HG02981 (cell line): ENCODE data around the gene FAM177B.
A peak's percentile ranks its signal among the peaks of the same experiment; 100 is the strongest.

ENCODE experiments used
- ATAC-seq: cut with Tn5 transposase; IDR thresholded peaks from one replicate; pipeline ENCODE4 v1.9.1; 2021; ENCODE audit warnings: mild to moderate bottlenecking, moderate library complexity; ENCODE audit not compliant: unreplicated experiment

FAM177B gene

GRCh38 chr1:222736972-222737371 is at the start of gene FAM177B:
Gene FAM177B, plus strand, starts transcription at chr1:222737202. Its CDS starts 9,344 bp downstream, at chr1:222746546.
- no peak for ATAC-seq

- no peak for ATAC-seq
Measured at GRCh38 chr1:222691016-222691415, 46.0 kb upstream of the FAM177B start.

DNA sequence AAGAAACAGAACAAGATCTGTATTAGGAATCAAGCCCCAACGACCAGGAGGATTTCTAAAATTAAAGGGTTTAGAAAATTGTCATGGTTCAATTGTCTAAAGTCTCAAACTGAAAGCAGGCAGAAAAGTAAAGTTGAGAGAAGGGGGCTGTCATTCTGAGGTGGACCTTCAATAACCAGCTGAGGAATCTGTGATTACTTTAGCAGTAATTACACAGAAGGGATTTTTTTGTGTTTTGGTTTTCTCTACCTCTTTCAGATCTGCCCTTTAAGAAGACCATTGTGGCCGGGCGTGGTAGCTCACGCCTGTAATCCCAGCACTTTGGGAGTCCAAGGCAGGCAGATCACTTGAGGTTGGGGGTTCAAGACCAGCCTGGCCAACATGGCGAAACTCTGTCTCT is 42.1 kb upstream of the FAM177B start:
- ATAC-seq: no peak

- no peak for ATAC-seq
Measured at GRCh38 chr1:222696741-222697140, 40.3 kb upstream of the FAM177B start.

DNA sequence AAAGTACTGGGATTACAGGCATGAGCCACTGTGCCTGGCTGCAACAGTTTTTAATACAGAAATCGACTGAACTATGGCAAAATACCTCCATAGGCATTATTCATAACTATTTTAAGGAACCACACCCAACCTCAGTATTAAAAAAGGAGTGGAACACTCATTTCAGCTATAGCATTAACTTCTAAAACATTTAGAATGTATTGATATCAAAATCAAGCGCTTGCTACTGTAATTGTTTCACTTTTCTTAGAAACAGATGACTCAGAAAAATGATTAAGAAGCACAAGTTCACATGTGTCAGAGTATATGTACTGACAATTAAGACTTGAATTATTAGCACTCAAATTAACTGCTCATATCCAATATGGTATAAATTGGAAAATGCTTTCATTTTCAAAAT is 39.8 kb upstream of the FAM177B start:
- ATAC-seq: no peak

DNA sequence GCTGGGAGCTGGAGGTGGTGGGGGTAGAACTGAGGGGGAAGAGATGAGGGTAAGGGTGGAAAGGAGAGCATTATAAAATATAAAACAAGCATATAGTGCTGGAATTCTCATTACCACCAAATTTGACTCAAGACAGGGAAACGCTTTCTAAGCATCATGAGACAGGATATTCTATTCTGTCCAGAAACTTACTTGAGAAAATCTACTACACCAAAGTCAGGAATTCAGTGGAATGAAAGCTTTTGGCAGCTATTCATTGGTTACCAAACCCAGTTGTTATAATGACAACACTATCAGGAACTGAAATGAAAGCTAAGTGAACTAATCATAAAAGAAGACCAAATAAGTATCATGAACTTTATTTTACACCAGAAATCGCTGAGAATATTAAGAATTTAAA is 39.2 kb upstream of the FAM177B start:
- ATAC-seq: no peak

GRCh38 chr1:222702210-222702609 is 34.8 kb upstream of the FAM177B start:
- ATAC-seq: no peak

DNA sequence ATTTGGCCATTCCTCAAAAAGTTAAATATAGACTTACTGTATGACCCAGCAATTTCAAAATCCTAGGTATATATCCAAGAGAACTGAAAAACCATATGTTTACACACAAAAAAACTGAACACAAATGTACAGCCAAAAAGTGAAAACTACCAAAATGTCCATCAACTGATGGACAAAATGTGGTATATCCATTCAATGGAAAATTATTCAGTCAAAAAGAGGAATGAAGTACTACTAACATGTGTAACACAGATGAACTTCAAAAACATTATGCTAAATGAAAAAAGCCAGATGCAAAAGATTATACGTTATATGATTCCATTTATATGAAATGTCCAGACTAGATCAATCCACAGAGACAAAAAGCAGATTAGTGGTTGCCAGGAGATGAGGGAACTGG is 32.7 kb upstream of the FAM177B start:
- ATAC-seq: no peak

GRCh38 chr1:222706815-222707214 is 30.2 kb upstream of the FAM177B start:
- ATAC-seq: no peak

DNA sequence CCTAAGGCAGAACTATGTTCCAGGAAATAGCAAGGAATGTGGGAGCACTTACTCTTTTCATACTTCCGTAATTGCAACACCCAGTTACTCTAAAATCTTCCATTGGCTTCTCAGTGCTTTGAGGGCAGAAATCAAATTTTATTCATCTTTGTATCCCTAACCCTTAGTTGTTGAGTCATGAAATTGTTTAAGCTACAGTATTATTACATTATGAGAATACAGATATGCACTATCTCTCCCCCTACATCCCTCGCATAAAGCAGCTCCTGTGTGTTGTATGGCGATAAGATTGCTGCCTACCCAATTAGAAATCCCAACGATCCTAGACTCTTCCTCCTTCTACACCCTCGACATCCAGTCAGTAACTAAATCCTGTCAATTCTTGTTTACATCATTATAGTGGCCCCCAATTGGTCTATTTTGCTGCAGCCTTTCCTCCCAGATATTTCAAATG is 27.3 kb upstream of the FAM177B start:
- no peak for ATAC-seq

DNA sequence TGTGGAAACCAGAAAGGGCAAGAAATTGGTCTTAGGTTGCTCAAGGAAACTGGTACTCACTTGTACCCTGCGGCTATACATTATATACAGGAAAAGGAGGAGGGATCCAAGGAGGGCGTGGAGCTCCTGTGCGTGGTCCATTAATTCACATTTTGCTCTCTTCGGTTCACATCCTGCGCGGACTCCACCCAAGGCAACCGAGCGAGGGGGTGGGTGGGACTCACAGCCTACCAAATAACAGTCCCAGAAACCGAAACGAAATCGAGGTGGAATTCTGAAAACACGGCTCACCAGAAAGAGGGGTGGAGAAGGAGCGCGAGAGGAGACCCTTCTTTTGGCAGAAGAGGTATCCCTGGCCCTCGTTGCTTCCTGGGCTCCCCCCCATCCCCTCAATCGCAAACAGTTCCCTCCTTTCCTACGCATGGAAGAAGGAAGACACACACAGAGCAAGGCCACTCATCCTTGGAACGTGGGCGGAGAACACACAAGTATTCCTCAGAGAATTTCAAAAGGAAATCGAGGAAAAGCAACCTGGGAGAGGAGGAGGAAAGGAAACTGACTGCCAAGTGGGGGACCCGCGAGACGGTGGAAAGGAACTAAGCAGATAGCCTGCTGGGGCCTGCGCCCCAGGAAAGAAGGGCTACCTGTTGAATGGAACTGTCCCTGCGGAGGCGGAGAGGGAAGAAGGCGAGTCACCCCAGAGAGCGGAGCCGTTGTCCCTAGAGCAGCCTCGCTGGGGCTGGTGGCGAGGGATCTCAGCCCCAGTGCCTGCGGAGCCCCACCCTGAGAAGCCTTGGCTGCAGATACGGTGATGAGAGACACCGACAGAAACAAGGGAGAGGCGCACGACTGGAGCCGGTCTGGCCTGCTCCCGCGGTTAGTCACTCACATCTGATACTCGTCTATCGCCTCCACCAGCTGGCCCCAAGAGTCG is 25.4 kb upstream of the FAM177B start:
- ATAC-seq: peak; percentile 28

- ATAC-seq: peak; percentile 75
Measured at GRCh38 chr1:222712253-222713090, 24.5 kb upstream of the FAM177B start, which contains the start of the genes AIDA and BROX. Gene AIDA, minus strand, starts transcription at chr1:222712491. Its CDS starts 174 bp downstream, at chr1:222712317. Gene BROX, plus strand, starts transcription at chr1:222712564. Its CDS starts 3,136 bp downstream, at chr1:222715700.

DNA sequence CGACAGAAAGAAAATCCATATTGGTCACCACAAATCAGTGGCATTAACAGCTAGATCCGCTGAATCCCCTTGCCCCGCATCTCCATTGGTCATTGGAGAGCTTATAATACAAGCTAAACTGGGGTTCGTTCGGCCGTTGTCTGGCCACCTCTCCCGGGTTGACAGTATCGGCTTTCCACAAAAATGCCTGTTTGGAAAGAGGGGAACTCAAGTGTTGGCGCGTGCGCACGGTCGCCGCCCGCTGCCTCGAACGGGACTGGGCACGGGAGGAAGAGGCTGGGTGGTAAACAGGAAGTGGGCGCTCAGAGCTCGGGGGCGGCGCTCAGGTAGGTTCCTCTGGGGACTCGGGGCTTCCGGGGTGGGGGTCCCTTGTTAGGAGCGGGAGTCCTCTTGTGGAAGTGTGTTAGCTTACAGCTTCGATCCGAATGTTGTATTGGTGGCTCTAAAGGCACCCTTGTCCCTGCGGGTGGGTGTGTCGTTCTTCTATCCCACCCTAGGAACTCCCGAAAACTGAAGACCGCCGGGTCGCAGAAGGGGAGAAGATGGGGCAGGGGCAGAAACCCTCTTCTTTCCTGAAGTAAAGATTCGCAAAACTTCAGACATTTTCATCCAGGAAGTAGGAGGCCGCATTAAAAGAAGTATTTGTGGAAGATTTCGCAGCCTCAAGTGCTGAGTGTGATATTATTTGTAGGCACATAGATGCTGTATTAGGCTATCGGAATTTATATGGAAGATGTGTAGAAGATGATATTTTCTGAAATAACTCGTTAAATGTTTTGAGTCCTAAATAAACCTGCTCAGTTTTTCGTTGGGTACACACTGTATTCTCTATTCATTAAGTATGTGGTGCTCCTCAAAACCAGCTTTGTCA is 23.7 kb upstream of the FAM177B start:
- ATAC-seq: peak; percentile 68

DNA sequence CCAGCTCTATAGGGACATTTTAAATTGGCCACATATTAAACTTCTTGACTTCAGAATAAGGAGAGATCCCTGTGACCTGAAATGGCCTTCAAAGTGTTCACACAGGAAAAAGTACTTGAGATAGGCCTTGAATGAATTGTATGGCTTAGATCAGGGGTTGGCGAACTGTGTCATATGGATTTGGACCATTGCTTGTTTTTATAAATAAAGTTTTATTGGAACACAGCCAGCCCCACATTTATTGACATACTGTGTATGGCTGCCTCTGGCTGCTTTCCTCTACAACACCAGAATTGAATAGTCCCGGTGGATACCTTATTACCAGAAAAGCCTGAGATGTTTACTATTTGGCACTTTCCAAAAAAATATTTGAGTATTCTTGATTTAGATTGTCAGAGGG is 20.6 kb upstream of the FAM177B start:
- ATAC-seq: no peak

DNA sequence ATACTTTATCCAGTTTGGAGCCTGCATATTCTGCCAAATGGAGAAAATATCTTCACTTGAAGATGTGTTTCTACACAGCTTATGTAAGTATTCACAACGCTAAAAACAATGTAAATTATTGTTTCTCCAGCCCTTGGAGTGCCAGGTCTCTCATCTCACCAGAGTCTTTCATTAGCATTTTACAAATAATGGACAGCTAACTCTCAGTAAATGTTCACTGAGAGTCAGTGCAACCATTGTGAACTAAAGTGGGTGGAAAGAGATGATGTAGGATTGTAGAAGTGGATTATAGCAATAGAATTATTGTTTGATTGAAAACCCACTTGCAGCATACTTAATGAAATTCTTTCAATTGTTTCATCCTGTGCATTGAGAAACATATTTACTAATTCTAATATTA is 8.3 kb upstream of the FAM177B start:
- no peak for ATAC-seq

DNA sequence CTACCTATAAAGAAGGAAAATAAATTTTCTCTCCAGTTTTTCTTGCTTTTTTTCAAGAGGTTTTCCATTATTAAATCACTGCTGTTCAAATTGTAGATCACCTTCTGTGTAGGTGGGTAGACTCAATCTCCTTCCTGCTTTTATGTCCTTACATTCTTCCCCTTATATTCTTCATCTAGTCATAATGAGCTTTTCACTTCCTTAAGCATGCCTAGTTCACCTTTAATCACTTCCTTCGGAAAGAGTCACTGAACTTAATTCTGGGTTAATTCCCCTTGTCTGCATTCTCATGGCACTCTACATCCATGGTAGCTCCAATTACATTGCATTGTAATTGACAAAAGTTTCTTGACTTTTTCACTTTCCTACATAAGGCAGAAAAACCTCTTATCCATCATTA is 6.1 kb upstream of the FAM177B start:
- no peak for ATAC-seq

GRCh38 chr1:222732216-222733159 is 4.5 kb upstream of the FAM177B start:
- peak; percentile 99 for ATAC-seq

GRCh38 chr1:222734740-222735139 is 2.3 kb upstream of the FAM177B start:
- no peak for ATAC-seq

DNA sequence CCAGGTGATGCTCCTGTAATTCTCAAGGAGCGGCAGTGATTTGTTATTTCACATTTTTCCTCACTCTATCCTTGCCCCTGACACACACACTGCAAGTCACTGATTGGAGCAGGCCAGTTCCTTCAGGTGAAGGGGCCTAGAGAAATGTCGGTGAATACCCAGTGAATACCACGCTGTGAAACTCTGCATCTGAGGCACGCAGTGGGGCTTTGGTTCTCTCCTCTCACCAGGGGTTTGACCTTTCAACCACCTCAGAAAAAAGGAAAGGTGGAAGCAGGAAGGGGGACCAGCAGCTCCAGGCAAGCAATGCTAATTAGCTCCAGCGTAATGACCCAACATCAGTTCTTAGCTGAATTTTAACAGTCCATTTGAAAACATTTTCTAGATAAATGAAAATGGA is 532 bp upstream of the FAM177B start:
- no peak for ATAC-seq
